HL-60 (cell line): ENCODE measurements around the gene CACNA1I.

Experiments
- DNase-seq, 2 experiments: peaks; one replicate each; pipeline ENCODE4 v3.0.0-alpha.2; 2010 to 2020; ENCODE audit warnings: low read depth in 1 of 2, low spot score in 1 of 2
- H3K27ac ChIP-seq: fragments of 250-450 bp; sonication (Bioruptor Pico); replicated peaks from 2 replicates; pipeline ENCODE4 v1.5.1; 2020; ENCODE audit warnings: mild to moderate bottlenecking, moderate library complexity
- H3K27me3 ChIP-seq: fragments of 250-450 bp; sonication (Bioruptor Pico); 2 replicates; pipeline ENCODE4 v1.5.1; 2021; ENCODE audit warnings: mild to moderate bottlenecking, moderate library complexity; ENCODE audit not compliant: insufficient read depth, poor library complexity, severe bottlenecking
- H3K4me3 ChIP-seq: replicated peaks from 2 replicates; pipeline ENCODE4 v1.5.1; 2011; ENCODE audit warnings: mild to moderate bottlenecking, control low read depth, low read length; ENCODE audit not compliant: insufficient read depth
- GABPA ChIP-seq: IDR thresholded peaks from 2 replicates; pipeline ENCODE4 v1.6.1; 2012; ENCODE audit warnings: low read depth
- POLR2AphosphoS5 ChIP-seq: IDR thresholded peaks from 2 replicates; pipeline ENCODE4 v1.6.1; 2012; ENCODE audit warnings: low read depth
- REST ChIP-seq: IDR thresholded peaks from 2 replicates; pipeline ENCODE4 v1.6.1; 2012; ENCODE audit warnings: low read depth; ENCODE audit not compliant: insufficient replicate concordance
- SPI1 ChIP-seq: IDR thresholded peaks from 2 replicates; pipeline ENCODE4 v1.6.1; 2012; ENCODE audit warnings: low read depth, mild to moderate bottlenecking, borderline replicate concordance
- TF ChIP-seq, protein P1 (sequence below): IDR thresholded peaks from one replicate; pipeline ENCODE4 v1.5.1; 2011; ENCODE audit warnings: low read length, control low read depth, inconsistent platforms; ENCODE audit not compliant: insufficient read depth

CACNA1I gene

DNA sequence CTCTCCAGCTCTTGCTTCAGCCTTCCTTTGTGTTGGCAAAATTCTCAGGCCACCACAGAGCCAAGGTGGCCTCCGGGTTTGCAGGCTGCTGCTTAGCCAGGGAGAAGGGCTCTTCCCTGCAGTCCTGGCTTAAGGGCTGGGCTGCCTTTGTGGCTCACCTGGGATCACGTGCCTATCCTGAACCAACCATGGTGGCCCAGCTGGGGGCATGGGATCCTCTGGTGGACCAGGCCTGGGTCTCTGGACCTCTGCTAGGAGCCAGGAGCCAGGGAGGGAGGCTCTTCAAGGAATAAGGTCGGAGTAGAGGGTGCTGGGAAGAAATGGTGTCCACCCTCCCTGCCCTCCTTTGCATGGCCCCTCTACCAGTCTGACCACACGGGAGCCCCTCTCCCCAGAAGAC is 43.9 kb downstream of the CACNA1I start:
- TF ChIP-seq, protein P1, sequence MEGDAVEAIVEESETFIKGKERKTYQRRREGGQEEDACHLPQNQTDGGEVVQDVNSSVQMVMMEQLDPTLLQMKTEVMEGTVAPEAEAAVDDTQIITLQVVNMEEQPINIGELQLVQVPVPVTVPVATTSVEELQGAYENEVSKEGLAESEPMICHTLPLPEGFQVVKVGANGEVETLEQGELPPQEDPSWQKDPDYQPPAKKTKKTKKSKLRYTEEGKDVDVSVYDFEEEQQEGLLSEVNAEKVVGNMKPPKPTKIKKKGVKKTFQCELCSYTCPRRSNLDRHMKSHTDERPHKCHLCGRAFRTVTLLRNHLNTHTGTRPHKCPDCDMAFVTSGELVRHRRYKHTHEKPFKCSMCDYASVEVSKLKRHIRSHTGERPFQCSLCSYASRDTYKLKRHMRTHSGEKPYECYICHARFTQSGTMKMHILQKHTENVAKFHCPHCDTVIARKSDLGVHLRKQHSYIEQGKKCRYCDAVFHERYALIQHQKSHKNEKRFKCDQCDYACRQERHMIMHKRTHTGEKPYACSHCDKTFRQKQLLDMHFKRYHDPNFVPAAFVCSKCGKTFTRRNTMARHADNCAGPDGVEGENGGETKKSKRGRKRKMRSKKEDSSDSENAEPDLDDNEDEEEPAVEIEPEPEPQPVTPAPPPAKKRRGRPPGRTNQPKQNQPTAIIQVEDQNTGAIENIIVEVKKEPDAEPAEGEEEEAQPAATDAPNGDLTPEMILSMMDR = no peak
- TF ChIP-seq POLR2AphosphoS5 (no peak), GABPA (no peak), SPI1 (no peak), REST (no peak)
- Histone ChIP-seq H3K27me3 (peaks cover 8% of the 10 kb centered on the region), H3K4me3 (no peak overlapping the region), H3K27ac (no peak overlapping the region)
- no peak for DNase-seq

DNA sequence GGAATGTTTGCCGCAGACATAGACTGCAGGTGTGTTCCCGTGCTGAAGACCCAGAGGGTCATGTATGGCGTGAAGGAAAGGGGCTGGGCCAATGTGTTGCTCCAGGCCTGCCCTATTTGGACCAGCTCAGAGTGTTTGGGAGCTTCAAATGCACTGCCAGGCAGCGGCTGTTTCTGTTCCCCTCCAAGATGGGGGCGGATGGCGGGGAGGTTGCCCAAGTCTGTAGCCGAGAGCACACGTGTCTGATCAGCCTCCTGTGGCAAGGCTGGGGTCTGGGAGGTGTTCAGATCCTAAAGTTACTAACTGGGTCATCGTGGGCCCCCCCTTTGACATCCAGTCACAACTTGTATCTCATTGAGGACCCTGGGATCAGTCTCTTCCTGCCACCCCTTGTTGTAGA is 45.5 kb downstream of the CACNA1I start:
- Histone ChIP-seq H3K27ac (no peak overlapping the region), H3K27me3 (peaks cover 8% of the 10 kb centered on the region), H3K4me3 (no peak overlapping the region)
- no peak for DNase-seq
- TF ChIP-seq, protein P1 = no peak
- TF ChIP-seq REST = no peak
- no peak for TF ChIP-seq POLR2AphosphoS5
- no peak for TF ChIP-seq GABPA
- no peak for TF ChIP-seq SPI1

DNA sequence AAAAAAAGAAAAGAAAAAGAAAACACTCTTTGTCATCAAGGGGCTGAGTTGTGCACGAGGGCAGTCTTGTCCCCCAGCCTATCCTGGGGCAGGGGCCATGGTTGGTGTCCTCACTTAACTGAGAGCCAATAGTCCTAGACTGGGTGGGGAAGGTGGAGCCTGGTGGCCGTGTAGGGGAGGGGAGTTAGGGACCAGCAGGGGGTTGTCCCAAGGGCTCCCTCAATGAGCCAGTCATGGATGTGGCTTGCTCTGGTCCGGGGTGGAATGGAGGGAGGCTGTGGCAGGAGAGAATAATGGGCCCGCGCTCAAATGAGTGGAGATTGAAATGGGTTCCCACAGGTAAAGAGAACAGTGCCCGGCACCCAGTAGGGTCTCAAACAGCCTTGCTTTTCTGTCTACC is 46.2 kb downstream of the CACNA1I start:
- H3K4me3 ChIP-seq = no peak overlapping the region
- H3K27me3 ChIP-seq = peaks cover 8% of the 10 kb centered on the region
- DNase-seq = no peak
- TF ChIP-seq SPI1 (no peak), REST (no peak), POLR2AphosphoS5 (no peak)
- no peak overlapping the region for H3K27ac ChIP-seq

- DNase-seq = no peak
- no peak for TF ChIP-seq REST
- no peak for TF ChIP-seq GABPA
- no peak for TF ChIP-seq SPI1
- TF ChIP-seq, protein P1 = no peak
- TF ChIP-seq POLR2AphosphoS5 = no peak
- H3K27me3 ChIP-seq = peaks cover 8% of the 10 kb centered on the region
- H3K4me3 ChIP-seq = no peak overlapping the region
- H3K27ac ChIP-seq = no peak overlapping the region
These were observed 46.8 kb downstream of the CACNA1I start for GRCh38 chr22:39617342-39617741.
